Fibroblast of skin of left quadriceps (primary cell): ENCODE results near the gene SERPINA3.
"Not testable (repeated sequence)": the region's sequence is repeated elsewhere in the genome, so short reads cannot be mapped to it uniquely, and the experiment has no call there.

ENCODE experiments used
- DNase-seq, 2 experiments: peaks; one replicate each; pipeline ENCODE4 v3.0.0-alpha.2; 2013; ENCODE audit warnings: low read depth in 2 of 2

The SERPINA3 gene

DNA sequence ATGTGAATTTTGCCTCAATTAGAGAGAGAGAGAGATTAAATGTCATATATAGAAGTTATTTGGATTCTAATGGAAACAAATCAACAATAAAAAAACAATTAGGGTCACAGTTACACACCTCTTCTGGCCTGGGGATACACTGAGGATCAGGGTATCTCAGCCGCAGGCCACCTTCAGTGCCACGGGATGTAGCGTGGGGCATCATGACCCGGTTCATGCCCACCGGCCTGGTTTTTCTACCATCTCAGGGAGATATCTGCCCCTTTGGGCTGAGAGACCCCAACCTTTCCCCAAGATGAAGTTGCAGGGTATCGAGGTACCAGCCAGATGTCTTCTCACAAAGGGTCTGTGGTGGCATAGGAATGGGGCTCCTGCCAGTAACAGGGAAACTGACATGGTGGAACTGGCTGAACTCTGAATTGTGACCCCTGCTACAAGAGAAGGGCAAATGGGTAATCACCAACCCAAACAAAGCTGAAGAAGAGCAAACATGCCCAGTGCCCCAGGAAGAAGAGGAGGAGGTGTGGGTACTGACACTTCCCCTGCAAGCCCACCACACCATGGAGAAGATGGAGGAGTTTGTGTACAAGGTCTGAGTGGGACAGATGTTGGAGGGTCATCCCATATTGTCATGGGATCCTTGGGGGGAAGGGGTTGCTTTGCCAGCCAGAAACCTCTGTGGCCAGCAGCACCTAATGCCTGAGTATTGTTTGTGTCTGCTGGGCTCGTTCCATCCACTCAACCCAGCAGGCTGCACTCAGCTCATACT is 19.5 kb downstream of the SERPINA3 start:
- DNase-seq, result no peak

DNA sequence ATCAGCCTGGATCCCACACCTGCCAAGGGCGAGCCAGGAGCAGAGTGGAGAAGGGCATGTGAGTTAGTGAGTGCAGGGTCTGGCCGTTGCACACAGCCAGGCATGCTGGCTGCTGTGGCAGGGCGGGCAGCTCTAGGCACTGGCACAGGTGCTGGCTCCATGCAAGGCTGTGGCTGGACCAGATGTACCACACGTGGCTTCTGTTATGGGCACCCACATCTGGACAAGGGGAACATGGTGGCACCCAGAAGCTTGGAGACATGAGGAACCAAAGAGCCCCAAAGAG is 20.1 kb downstream of the SERPINA3 start:
- DNase-seq, result no peak

DNA sequence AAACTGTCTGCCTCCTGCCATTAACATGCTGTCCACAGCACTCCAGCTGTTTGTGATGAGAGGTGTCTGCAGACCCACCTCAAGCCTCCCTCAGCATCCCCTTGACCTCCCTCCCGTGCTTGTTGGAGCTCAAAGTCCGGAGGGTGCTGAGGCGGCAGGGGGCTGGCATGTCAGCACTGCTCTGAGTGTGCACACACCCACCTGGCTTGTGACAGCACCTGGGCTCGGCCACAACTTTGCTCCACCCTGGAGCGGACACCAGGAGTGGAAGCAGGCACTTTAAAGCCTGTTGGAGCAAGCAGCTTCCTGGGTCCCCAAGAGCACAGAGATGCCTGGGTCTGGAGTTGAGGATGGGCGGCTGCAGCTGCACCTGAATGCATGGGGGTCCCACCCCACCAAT is 20.9 kb downstream of the SERPINA3 start:
- no peak for DNase-seq

DNA sequence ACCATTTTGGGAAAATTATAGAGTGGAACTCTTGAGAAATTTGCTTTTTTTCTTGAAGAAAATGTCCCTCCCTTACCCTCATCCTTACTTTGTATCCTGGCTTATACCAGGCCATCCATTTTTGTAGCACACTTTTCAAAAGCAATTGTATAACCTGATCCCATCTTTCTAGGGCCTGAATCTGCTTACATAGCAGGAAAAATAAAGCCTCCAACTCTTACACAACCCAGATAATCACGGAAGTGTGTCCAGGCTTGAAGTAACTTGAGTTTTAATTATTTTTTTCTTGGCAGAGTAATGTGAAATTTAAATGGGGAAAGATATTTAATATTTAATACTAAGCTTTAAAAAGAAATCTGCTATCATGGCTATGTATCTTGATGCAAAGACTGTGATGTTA is 23.0 kb downstream of the SERPINA3 start:
- no peak for DNase-seq

DNA sequence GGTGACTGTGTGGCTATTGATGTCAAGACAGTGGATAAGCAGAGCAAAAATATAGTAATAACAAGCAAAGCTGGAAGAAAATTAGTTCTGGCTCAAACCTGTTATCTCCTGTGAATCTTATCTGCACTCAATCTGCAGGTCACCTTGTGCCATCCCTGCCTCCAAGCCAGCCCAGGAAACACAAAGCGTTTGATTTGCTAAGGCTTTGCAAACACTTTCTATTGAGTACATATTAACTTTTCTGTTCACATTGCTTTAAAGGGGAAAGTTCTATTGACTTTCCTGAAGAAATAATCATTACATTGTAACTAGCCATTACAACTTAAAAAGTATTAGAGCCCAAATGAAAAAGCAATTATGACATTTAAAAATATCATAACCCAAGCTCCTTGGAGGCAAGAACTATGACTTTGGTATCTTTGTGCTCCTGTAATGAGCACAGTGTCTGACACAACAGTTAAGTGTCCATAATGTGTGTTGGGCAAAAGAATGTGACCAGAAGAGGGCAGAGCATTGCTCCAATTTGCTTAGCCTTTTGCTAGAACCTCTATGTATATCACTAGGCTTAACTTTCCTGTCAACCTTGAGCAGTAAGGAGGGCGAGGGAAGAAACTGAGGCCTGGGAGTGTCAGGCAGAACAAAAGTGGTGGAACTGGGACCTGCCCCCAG is 24.7 kb downstream of the SERPINA3 start:
- DNase-seq, result no peak

DNA sequence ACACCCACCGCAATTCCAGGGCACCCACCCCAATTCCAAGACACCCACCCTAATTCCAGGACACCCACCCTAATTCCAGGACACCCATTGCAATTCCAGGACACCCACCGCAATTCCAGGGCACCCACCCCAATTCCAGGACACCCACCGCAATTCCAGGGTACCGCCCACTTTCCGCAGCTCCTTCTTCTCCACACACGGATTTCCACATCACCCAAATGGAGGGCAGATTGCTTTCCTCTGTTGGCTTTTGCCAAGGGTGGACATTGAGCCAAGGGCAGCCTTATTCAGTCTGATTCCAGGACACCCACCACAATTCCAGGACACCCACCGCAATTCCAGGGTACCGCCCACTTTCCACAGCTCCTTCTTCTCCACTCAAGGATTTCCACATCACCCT is 25.6 kb downstream of the SERPINA3 start:
- DNase-seq, result not testable (repeated sequence)

DNA sequence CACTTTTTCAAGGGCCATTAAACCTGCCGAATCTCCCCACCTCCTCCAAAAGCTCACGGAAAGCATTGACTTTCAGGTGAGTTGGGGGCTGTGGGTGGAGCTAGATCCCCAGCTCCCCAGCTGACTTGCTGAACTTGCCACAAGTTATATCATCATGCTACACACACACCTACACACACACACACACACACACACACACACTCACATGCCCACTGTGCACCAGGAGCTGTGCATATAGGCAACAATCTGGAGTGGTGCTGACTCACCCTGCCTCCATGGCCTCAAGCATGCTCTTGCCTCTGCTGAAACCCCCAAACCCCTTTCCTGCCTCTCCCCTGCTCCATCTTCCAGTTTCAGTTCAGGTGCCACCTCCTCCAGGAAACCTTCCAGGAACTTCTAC is 26.1 kb downstream of the SERPINA3 start:
- DNase-seq, result no peak

DNA sequence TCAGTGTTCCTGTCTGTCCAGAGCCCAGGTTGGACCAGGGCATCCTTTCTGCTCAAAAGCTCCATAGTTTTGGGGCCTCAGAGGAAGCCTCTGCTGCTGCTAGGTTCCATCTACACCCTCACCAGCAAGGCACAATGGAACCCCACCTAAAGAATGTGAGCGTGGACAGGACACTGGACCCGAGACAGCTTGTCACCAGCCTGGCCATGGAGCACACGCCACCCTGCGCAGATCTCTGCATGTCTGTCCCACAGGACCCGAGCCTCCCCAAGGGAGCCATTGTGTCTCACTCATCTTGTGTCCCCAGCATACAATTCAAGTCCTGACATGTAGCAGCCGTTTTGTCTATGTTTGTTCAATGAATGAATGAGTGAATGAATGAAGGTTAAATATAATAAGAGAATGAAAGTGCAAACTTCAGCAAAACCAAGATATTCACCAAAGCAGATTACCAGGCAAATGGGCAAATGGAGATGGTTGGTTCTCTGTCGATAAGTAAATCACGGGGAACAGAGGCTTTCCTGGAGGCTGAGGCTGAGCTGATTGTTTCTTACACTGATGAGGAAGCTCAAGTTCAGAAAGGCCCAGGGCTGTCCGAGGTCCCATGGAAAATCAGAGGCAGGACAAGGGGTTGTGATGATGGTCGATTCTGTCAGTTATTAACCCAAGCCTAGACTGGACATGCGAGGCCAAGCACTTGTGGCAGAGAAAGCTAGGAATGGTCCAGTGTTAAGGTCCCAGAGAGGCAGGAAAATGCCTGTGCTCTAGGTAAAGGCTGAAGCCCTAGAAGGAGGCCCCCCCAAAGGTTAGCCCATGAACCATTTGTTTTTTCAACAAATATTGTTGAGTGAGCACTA is 27.0 kb downstream of the SERPINA3 start:
- DNase-seq, result no peak

DNA sequence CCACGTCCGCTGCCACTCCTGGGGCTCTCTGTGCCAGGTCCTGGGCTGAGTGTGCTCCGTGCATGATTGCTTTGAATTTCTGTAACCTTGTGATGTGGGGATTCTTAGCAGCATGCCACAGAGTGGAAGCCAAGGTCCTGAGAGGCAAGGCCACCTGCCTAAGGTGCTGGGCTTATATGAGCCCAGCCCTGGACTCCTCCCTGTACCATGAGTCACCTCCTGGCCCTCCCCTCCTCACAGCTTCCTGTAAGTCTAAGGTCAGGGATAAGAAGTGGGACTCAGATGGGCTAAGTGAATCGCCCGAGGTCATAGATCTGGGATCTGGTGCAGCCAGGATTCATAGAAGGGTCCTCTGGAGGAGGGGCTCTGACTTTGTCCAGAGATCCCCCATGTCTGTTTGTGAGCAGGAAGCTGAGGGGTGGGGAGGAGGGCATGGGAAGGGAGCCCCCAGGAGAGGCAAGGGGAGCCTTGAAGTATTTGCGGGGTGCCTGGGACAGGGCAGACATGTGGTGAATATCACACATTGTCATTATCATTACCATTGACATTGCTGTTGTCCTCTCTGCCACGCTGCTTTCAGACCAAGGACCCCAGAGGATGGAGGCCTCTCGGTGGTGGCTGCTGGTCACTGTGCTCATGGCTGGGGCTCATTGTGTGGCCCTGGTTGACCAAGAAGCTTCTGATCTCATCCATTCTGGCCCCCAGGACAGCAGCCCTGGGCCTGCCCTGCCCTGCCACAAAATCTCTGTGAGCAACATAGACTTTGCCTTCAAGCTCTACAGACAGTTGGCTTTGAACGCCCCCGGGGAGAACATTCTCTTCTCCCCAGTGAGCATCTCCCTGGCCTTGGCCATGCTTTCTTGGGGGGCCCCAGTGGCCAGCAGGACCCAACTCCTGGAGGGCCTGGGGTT is 28.8 kb downstream of the SERPINA3 start:
- DNase-seq, result no peak

DNA sequence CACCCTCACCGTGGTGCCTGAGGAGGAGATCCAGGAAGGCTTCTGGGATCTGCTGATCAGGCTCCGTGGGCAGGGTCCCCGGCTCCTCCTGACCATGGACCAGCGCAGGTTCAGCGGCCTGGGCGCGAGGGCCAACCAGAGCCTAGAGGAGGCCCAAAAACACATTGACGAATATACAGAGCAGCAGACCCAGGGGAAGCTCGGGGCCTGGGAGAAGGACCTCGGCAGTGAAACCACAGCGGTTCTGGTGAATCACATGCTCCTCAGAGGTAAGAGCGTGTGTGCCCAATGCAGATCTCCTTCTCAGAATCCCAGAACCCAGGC is 29.4 kb downstream of the SERPINA3 start:
- DNase-seq, result no peak

DNA sequence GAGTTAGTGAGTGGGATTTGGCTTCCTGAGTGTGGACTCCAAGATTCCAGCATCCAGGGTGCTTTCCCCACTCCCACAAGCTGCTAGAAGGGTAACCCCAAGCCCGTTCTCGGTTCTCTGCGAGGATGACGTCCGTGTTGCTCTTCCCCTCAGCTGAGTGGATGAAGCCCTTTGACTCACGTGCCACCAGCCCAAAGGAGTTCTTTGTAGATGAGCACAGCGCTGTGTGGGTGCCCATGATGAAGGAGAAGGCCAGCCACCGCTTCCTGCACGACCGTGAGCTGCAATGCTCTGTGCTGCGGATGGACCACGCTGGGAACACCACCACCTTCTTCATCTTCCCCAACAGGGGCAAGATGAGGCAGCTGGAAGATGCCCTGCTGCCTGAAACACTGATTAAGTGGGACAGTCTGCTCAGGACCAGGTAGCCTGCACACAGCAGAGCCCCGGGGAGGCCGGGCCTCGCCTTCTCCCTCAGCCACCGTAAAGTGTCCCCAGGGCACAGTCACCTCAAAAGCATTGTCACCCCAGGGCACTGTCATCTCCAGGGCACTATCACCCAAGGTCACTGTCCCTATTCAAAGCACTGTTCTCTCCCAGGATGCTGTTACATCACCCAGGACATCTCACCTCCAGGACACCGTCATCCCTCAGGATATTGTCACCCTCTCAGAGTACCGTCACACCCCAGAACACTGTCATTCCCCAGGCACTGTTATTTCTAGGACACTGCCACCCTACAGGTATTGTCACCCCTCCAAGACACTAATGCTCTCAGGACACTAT is 31.3 kb downstream of the SERPINA3 start:
- DNase-seq, result no peak

DNA sequence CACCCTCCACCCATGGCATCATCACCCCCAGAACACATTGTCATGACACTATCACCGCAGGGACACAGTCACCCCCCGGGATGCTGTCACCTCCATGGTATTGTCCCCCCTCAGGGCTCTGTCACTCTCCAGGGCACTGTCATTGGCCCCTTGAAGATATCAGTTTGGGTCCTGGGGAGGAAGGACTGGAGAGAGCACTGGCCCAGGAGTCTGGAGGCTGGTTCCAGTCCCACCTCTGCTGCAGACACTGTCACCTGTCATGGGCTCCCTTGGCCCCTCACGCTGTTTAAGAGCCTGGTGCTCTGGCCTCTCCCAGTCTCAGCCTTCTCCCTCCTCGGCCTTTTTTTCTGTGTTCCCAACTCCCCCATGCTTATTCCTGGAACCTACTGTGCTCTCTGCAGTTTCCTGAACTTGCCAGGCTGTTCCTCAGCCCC is 31.9 kb downstream of the SERPINA3 start:
- no peak for DNase-seq

DNA sequence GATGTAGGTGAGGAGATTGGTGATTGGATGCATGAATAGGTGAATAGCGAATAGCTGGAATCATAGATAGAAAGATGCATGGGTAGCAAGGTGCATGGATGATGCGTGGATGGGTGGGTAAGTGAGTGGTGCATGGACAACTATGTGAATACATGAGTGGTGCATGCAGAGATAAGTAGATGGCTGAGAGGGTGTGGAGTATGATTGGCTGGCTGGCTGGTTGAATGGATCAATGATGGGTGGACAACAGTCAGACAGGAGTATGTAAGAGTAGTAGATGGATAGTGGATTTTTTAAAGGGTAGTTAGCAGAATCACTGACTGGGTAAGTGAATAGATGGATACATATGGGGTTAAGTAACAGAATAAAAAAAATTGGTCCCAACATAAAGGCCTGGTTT is 33.9 kb downstream of the SERPINA3 start:
- DNase-seq, result no peak

DNA sequence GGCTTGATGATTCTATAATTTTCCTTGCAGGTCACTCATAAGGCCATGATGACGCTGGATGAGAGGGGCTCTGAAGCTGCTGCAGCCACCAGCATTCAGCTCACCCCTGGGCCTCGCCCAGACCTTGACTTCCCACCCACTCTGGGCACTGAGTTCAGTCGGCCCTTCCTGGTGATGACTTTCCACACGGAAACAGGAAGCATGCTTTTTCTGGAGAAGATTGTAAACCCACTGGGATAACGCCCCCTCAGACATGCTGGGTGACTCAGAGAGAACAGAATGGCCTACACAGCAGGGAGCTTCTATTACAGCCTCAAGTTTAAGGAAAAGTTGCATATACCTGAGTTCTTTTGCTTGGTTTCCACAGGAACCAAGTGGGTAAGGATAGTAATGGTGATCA is 34.3 kb downstream of the SERPINA3 start:
- no peak for DNase-seq

DNA sequence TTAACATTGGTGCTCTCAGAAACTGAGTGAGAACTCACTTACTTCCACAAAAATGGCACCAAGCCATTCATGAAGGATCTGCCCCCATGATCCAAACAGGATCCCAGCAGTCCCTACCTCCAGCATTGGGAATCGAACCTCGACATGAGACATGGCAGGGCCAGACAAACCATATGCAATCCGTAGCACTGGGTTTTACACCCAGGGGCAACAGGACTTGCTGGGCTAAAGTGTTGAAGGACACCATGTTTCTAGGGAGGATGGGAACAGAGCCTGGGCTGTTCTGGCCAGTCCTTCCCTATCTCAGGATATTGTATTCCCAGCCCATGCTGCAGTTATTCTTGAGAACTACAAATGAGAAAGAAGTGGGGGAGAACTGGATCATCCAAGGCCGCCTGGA is 36.6 kb downstream of the SERPINA3 start:
- DNase-seq, result no peak

DNA sequence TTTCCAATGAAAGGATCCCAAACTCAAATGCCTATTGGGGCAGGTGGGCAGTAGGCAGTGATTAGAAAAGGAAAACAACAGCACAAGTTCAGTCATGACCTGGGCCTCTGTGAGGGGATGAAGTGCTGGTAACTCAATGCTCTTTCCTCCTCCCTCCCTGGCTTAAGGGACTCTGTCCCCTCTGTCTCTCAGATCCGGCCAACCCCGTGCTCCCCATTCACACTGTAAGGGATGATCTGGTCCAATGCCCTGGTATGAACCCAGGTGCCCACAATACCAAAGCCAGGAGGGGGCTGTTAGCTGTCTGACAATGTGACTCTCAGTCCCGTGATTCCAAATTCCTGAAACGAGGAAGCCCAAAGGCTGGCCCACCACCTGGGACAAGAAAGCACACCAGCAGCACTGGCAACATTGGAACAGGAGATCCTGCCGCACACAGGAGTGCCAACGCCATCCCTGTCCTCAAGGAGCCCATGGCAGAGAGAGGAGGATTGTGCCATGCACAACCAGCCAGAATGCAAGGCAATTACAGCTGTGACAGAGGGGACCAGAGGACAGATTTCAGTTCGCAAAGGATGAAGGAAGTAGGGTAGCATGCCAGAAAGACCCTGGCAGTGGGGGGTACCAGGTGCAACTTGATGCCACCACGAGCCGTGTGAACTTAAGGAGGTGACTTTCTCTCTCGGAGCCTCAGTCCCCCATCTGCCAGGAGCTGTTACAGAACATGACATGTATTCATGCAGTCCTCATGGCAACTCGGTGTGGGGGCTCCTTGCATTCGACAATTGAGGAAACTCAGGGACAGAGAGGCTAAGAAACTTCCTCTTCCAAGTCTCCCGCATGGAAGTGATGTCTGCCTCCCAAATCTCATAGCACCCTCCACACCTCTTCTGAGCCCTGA is 37.6 kb downstream of the SERPINA3 start:
- DNase-seq, result no peak

DNA sequence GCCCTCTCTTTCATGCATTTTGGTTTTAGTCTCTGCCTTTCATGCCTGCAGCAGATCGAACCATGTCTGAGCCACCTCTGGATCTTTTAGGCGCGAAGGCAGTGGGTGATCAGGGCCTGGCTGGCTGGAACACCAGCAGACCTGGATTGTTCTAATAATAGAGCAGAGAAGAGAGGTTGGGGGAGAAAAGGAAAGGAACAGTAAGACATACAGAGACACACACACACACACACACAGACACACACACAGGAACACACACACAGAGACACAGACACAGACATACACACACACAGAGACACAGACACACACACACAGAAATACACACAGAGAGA is 38.2 kb downstream of the SERPINA3 start:
- DNase-seq, result no peak

DNA sequence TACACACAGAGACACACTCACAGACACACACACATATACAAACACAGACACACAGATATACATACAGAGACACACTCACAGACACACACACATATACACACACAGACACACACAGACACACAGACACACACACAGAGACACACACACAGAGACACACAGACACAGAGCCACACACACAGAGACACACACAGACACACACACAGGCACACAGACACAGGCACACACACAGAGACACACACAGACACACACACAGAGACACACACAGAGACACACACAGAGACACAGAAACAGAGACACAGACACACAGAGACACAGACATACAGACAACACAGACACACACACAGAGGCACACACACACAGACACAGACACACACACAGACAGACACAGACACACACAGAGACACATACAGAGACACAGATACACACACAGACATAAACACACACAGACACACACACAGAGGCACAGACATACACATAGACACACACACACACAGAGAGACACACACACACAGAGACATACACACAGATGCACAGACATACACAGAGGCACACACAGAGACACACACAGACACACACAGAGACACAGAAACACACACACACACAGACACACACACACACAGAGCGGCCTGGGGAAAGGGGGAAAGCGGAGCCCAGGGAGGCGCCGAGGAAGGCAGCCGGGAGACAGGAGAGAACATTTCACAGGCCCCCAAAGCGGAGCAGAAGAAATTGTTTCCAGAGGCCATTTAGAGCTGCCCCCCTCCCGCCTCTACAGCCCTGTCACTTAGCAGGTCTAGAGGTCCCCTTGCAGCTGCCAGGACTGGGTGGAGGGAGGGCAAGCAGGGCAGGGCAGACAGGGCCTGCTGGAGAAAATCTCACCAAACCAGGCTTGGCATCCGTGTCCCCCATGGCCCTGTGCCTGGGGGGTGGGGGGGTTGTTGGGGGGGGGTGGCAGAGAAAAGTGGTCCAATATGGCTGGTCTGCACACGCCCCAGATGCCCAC is 38.9 kb downstream of the SERPINA3 start:
- DNase-seq, result no peak

DNA sequence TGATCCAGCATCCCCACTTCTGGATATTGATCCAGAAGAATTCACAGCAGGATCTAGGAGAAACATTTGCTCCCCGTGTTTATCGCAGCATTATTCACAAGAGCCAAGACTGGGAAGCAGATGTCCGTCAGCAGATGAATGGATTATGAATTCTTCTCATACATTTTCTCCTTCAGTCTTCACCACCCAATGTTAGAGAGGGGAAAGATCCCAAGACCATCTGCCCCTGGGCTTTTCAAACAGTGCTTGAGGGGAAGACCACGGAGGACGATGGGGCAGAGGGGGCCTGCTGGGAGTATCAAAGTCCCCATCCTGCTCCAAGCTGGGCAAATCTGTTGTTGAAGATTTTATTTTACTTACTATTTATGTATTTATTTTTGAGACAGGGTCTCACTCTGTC is 41.1 kb downstream of the SERPINA3 start:
- DNase-seq, result no peak
